IMR-90 (cell line): ENCODE results near the gene PTCH1. TPM values are rescaled to one million over a fixed set of nuclear protein-coding genes. Genes with fewer than 3 reads are reported as not detected.

Source experiments
- ATAC-seq: fragments of 200-7000 bp; cut with Tn5 transposase; 2 replicates; pipeline ENCODE4 v1.9.1; 2020; ENCODE audit warnings: low read depth, mild to moderate bottlenecking, moderate library complexity
- BruUV-seq: library from RNA; stranded (reverse); fragments of 400-500 nt; replicated peaks from 2 replicates; lab custom pipeline; 2021; lab: Mats Ljungman, UMichigan
- CTCF ChIA-PET: fragments of 300-600 bp; formaldehyde crosslinking; extraction: SDS; loops from one replicate; lab custom pipeline; 2021; ENCODE audit warnings: antibody characterized with exemption; lab: Yijun Ruan, JAX
- POLR2A ChIA-PET: fragments of 300-600 bp; sonication (Branson Sonifier 250); formaldehyde crosslinking; loops from one replicate; lab custom pipeline; 2022; ENCODE audit warnings: antibody characterized with exemption; ENCODE audit not compliant: unreplicated experiment; lab: Charles Lee
- DNase-seq: peaks from one replicate; pipeline ENCODE4 v3.0.0; 2013
- H2AFZ ChIP-seq: replicated peaks from 2 replicates; pipeline ENCODE3; 2013; ENCODE audit warnings: low read length, mild to moderate bottlenecking; ENCODE audit not compliant: poor library complexity
- H2AK5ac ChIP-seq: 2 replicates; pipeline ENCODE4 v1.6.1; 2013; ENCODE audit warnings: low read depth, low read length, inconsistent platforms
- H2AK9ac ChIP-seq: replicated peaks from 2 replicates; pipeline ENCODE3; 2013; ENCODE audit warnings: mild to moderate bottlenecking, low read depth, low read length, moderate library complexity; ENCODE audit not compliant: poor library complexity
- H2BK120ac ChIP-seq: 2 replicates; pipeline ENCODE4 v1.6.1; 2013; ENCODE audit warnings: low read depth, low read length, inconsistent platforms
- H2BK15ac ChIP-seq: 3 replicates; pipeline ENCODE4 v1.6.1; 2013; ENCODE audit warnings: low read depth, low read length, inconsistent platforms
- H2BK20ac ChIP-seq: 2 replicates; pipeline ENCODE4 v1.6.1; 2013; ENCODE audit warnings: low read depth, mild to moderate bottlenecking, inconsistent platforms, low read length, moderate library complexity
- H2BK5ac ChIP-seq: 2 replicates; pipeline ENCODE4 v1.6.1; 2013; ENCODE audit warnings: mild to moderate bottlenecking, low read depth, low read length, inconsistent platforms; ENCODE audit not compliant: poor library complexity, severe bottlenecking
- H3K14ac ChIP-seq: replicated peaks from 2 replicates; pipeline ENCODE4 v1.6.1; 2013; ENCODE audit warnings: low read depth, low read length, inconsistent platforms
- H3K18ac ChIP-seq: 2 replicates; pipeline ENCODE4 v1.6.1; 2013; ENCODE audit warnings: low read depth, low read length, control low read depth
- H3K23ac ChIP-seq: 2 replicates; pipeline ENCODE4 v1.6.1; 2013; ENCODE audit warnings: low read depth, low read length, inconsistent platforms
- H3K27ac ChIP-seq: 2 replicates; pipeline ENCODE4 v1.5.1; 2013; ENCODE audit warnings: mild to moderate bottlenecking, control low read depth, low read length; ENCODE audit not compliant: insufficient read depth
- H3K27me3 ChIP-seq: 2 replicates; pipeline ENCODE4 v1.6.1; 2013; ENCODE audit warnings: low read length; ENCODE audit not compliant: control insufficient read depth, insufficient read depth
- H3K36me3 ChIP-seq: 2 replicates; pipeline ENCODE4 v1.6.1; 2013; ENCODE audit warnings: low read length, mixed read lengths; ENCODE audit not compliant: control insufficient read depth, insufficient read depth
- H3K4ac ChIP-seq: 2 replicates; pipeline ENCODE4 v1.6.1; 2013; ENCODE audit warnings: low read depth, low read length, inconsistent platforms
- H3K4me1 ChIP-seq: 2 replicates; pipeline ENCODE4 v1.6.1; 2013; ENCODE audit warnings: low read length, mixed read lengths; ENCODE audit not compliant: control insufficient read depth, insufficient read depth
- H3K4me2 ChIP-seq: 2 replicates; pipeline ENCODE4 v1.6.1; 2013; ENCODE audit warnings: low read depth, mild to moderate bottlenecking, control low read depth, low read length, moderate library complexity
- H3K4me3 ChIP-seq: 2 replicates; pipeline ENCODE4 v1.5.1; 2013; ENCODE audit warnings: low read depth, mild to moderate bottlenecking, control low read depth, low read length, moderate library complexity; ENCODE audit not compliant: insufficient read depth
- H3K56ac ChIP-seq: 2 replicates; pipeline ENCODE4 v1.6.1; 2013; ENCODE audit warnings: low read length, inconsistent platforms; ENCODE audit not compliant: insufficient read depth; ENCODE audit errors: extremely low read depth
- H3K79me1 ChIP-seq, 2 experiments: 2 replicates each; pipeline ENCODE4 v1.6.1; 2013; ENCODE audit warnings: low read length in 2 of 2, inconsistent platforms in 1 of 2, low read depth in 1 of 2
- H3K9ac ChIP-seq: 2 replicates; pipeline ENCODE4 v1.6.1; 2013; ENCODE audit warnings: low read depth, low read length, control low read depth
- H3K9me1 ChIP-seq: 2 replicates; pipeline ENCODE4 v1.6.1; 2013; ENCODE audit warnings: low read length, inconsistent platforms; ENCODE audit not compliant: insufficient read depth
- H3K9me3 ChIP-seq: 2 replicates; pipeline ENCODE4 v1.6.1; 2013; ENCODE audit warnings: low read length; ENCODE audit not compliant: control insufficient read depth, insufficient read depth
- H4K20me1 ChIP-seq: 2 replicates; pipeline ENCODE4 v1.6.1; 2013; ENCODE audit warnings: low read length, inconsistent platforms; ENCODE audit not compliant: insufficient read depth
- H4K5ac ChIP-seq: 2 replicates; pipeline ENCODE4 v1.6.1; 2013; ENCODE audit warnings: mild to moderate bottlenecking, low read depth, low read length, control low read depth
- H4K8ac ChIP-seq, 2 experiments: 2 replicates each; pipeline ENCODE4 v1.6.1; 2013; ENCODE audit warnings: low read depth in 2 of 2, low read length in 2 of 2, control low read depth in 1 of 2, inconsistent platforms in 1 of 2
- H4K91ac ChIP-seq: 2 replicates; pipeline ENCODE4 v1.6.1; 2013; ENCODE audit warnings: low read depth, low read length, inconsistent platforms; ENCODE audit not compliant: insufficient read depth
- CEBPB ChIP-seq: IDR thresholded peaks from 2 replicates; pipeline ENCODE4 v1.6.1; 2012; ENCODE audit warnings: low read depth, low read length, improper control_type of control experiment
- CHD1 ChIP-seq: IDR thresholded peaks from 2 replicates; pipeline ENCODE4 v1.6.1; 2012; ENCODE audit warnings: low read depth, low read length, improper control_type of control experiment
- MAFK ChIP-seq: IDR thresholded peaks from 2 replicates; pipeline ENCODE4 v1.6.1; 2012; ENCODE audit warnings: low read depth, low read length, improper control_type of control experiment
- MAZ ChIP-seq: IDR thresholded peaks from 2 replicates; pipeline ENCODE4 v1.6.1; 2012; ENCODE audit warnings: low read depth, mild to moderate bottlenecking, low read length, improper control_type of control experiment, moderate library complexity, borderline replicate concordance
- POLR2A ChIP-seq: IDR thresholded peaks from 2 replicates; pipeline ENCODE4 v1.6.1; 2012; ENCODE audit warnings: mild to moderate bottlenecking, low read depth, low read length
- RAD21 ChIP-seq: IDR thresholded peaks from 2 replicates; pipeline ENCODE4 v1.6.1; 2012; ENCODE audit warnings: low read length, improper control_type of control experiment
- RCOR1 ChIP-seq: IDR thresholded peaks from 2 replicates; pipeline ENCODE4 v1.6.1; 2012; ENCODE audit warnings: mild to moderate bottlenecking, low read length, improper control_type of control experiment; ENCODE audit not compliant: insufficient replicate concordance
- RFX5 ChIP-seq: IDR thresholded peaks from 2 replicates; pipeline ENCODE4 v1.8.0; 2012; ENCODE audit warnings: low read depth, mild to moderate bottlenecking, low read length, moderate library complexity
- SMC3 ChIP-seq: fragments of 150-350 bp; IDR thresholded peaks from 2 replicates; pipeline ENCODE4 v1.6.1; 2016; ENCODE audit warnings: low read depth, mild to moderate bottlenecking, antibody characterized with exemption, low read length, moderate library complexity
- WGBS, 2 experiments: methylation state at CpG; one replicate each; pipeline versions ENCODE4 v1.1.5 to v1.1.7; 2013; ENCODE audit warnings: missing lambda C conversion rate in 2 of 2; ENCODE audit not compliant: insufficient read length in 1 of 2; ENCODE audit errors: extremely low coverage in 2 of 2; 5-methylcytosine and 5-hydroxymethylcytosine counted together
- dilution Hi-C: fragments of 300-500 bp; cut with HindIII; formaldehyde crosslinking; loops from one replicate; pipeline ENCODE4 v1.14.3; 2018; ENCODE audit warnings: low sequenced_read_pairs; ENCODE audit not compliant: unreplicated experiment
- in situ Hi-C: fragments of 300-500 bp; cut with MboI; formaldehyde crosslinking; loops from 3 replicates; pipeline ENCODE4 v1.14.3; 2019; ENCODE audit warnings: low sequenced_read_pairs, inconsistent platforms, mixed read lengths
- intact Hi-C: fragments of 100-400 bp; cut with micrococcal nuclease; formaldehyde crosslinking; loops from 2 replicates; pipeline ENCODE4 v1.10.0; 2022
- polyA plus RNA-seq, 3 experiments: library from polyadenylated mRNA; depleted of rRNA; stranded (reverse); fragments of >200 nt; gene quantifications; 2 replicates each; pipeline ENCODE4 v1.2.3, GENCODE V29; 2012; ENCODE audit warnings: low replicate concordance in 1 of 3
- total RNA-seq: library from RNA; depleted of rRNA; stranded (reverse); fragments of >200 nt; gene quantifications from 2 replicates; pipeline ENCODE4 v1.2.3, GENCODE V29; 2012
- TF ChIP-seq, protein P1 (sequence below): fragments of 150-350 bp; IDR thresholded peaks from 2 replicates; pipeline ENCODE4 v1.6.1; 2016; ENCODE audit warnings: low read depth, mild to moderate bottlenecking, low read length, moderate library complexity, borderline replicate concordance
- TF ChIP-seq, protein P2 (sequence below): conservative IDR thresholded peaks from 2 replicates; pipeline ENCODE4 v1.5.1; 2012; ENCODE audit warnings: mild to moderate bottlenecking, low read depth, low read length, improper control_type of control experiment
- TF ChIP-seq, protein P3 (sequence below): fragments of 150-350 bp; IDR thresholded peaks from 2 replicates; pipeline ENCODE4 v1.6.1; 2017; ENCODE audit warnings: mild to moderate bottlenecking, antibody characterized with exemption, low read length, low read depth

PTCH1 gene
- total and polyA plus RNA-seq, 2 of the 4 experiments (the other 2 are of a cell fraction) = 4.1 to 5.0 TPM

DNA sequence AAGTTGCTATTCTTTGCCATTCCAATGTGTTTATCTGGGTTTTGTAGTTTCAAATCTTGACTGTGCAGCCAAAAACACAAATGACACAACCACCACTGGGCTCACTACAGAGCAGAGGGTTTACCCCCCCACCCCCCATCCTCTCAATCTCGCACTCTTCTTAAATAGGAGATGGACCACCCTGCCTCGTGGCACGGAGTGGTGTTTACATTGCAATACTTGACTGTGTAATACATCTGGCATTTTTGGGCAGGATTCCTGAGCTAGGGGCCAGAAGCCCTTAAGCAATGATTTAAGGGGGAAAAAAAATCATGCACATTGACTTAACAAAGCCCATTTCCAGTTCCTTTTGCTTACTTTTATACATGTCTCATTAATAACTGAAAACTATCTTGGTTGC is 19.0 kb downstream of the PTCH1 start:
- WGBS, 2 experiments = no CpG with 5 or more reads among the region's 3 CpGs
- ChIA-PET POLR2A (no interaction called here), CTCF (interaction anchor here (0.6 to 1.1 kb wide), 2 partner anchors 256 to 498 kb away, joined by 3 to 4 read pairs; no protein-coding TSS in a partner anchor)
- Histone ChIP-seq H3K27ac (no peak overlapping the region), H2BK120ac (peak overlapping the region; percentile 50), H3K14ac (no peak overlapping the region), H3K4ac (peak overlapping the region; percentile 60; the same call in 1 of the 2 replicates), H2AFZ (peak overlapping the region; percentile 48), H3K56ac (no peak overlapping the region), H2AK5ac (no peak overlapping the region; the same call in 1 of the 2 replicates), H3K9me1 (peaks cover 20% of the 10 kb centered on the region; the same call in 1 of the 2 replicates), H3K9me3 (no peaks in the 10 kb centered on the region), H3K4me2 (peak overlapping the region; percentile 1; the same call in 1 of the 2 replicates), H2BK15ac (no peak overlapping the region), H3K23ac (0 out of 2 replicates have a peak overlapping the region, but pooled peaks have one; percentile 66), H2AK9ac (no peak overlapping the region), H2BK20ac (no peak overlapping the region; the same call in 1 of the 2 replicates), H4K5ac (no peak overlapping the region), H2BK5ac (no peak overlapping the region), H4K8ac (no peak overlapping the region), H3K36me3 (peaks cover 4% of the 10 kb centered on the region; the same call in 1 of the 2 replicates), H4K91ac (no peak overlapping the region), H3K9ac (no peak overlapping the region), H3K18ac (no peak overlapping the region), H3K27me3 (no peaks in the 10 kb centered on the region), H4K20me1 (peaks cover 50% of the 10 kb centered on the region; the same call in 1 of the 2 replicates), H3K79me1 (peaks cover 19 to 73% of the 10 kb centered on the region in 2 experiments), H3K4me3 (no peak overlapping the region), H3K4me1 (peaks cover 24% of the 10 kb centered on the region)
- dilution Hi-C loops (no loop called here), intact Hi-C loops (no loop called here), in situ Hi-C loops (no loop called here)
- BruUV-seq = no TSS peak
- TF ChIP-seq, protein P1, sequence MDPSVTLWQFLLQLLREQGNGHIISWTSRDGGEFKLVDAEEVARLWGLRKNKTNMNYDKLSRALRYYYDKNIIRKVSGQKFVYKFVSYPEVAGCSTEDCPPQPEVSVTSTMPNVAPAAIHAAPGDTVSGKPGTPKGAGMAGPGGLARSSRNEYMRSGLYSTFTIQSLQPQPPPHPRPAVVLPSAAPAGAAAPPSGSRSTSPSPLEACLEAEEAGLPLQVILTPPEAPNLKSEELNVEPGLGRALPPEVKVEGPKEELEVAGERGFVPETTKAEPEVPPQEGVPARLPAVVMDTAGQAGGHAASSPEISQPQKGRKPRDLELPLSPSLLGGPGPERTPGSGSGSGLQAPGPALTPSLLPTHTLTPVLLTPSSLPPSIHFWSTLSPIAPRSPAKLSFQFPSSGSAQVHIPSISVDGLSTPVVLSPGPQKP = no peak
- TF ChIP-seq, protein P2, sequence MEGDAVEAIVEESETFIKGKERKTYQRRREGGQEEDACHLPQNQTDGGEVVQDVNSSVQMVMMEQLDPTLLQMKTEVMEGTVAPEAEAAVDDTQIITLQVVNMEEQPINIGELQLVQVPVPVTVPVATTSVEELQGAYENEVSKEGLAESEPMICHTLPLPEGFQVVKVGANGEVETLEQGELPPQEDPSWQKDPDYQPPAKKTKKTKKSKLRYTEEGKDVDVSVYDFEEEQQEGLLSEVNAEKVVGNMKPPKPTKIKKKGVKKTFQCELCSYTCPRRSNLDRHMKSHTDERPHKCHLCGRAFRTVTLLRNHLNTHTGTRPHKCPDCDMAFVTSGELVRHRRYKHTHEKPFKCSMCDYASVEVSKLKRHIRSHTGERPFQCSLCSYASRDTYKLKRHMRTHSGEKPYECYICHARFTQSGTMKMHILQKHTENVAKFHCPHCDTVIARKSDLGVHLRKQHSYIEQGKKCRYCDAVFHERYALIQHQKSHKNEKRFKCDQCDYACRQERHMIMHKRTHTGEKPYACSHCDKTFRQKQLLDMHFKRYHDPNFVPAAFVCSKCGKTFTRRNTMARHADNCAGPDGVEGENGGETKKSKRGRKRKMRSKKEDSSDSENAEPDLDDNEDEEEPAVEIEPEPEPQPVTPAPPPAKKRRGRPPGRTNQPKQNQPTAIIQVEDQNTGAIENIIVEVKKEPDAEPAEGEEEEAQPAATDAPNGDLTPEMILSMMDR = no peak
- TF ChIP-seq, protein P3, sequence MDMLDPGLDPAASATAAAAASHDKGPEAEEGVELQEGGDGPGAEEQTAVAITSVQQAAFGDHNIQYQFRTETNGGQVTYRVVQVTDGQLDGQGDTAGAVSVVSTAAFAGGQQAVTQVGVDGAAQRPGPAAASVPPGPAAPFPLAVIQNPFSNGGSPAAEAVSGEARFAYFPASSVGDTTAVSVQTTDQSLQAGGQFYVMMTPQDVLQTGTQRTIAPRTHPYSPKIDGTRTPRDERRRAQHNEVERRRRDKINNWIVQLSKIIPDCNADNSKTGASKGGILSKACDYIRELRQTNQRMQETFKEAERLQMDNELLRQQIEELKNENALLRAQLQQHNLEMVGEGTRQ = no peak
- TF ChIP-seq RAD21 (no peak), RCOR1 (no peak), MAFK (no peak), SMC3 (no peak), CHD1 (no peak), RFX5 (no peak), POLR2A (no peak), CEBPB (peak; percentile 68), MAZ (peak; percentile 47; the same call in 1 of the 2 replicates)
- peak; percentile 77 for DNase-seq
- ATAC-seq = peak; percentile 54
